Erythroblast (primary cell): ENCODE data around the gene TMEM233.
"Not testable (repeated sequence)": the region's sequence is repeated elsewhere in the genome, so short reads cannot be mapped to it uniquely, and the experiment has no call there.

Experiments used
- GATA1 ChIP-seq: IDR thresholded peaks from 2 replicates; pipeline ENCODE4 v1.6.1; 2011; ENCODE audit warnings: low read depth, mild to moderate bottlenecking, control low read depth, low read length, moderate library complexity
- POLR2A ChIP-seq: IDR thresholded peaks from 2 replicates; pipeline ENCODE4 v1.6.1; 2011; ENCODE audit warnings: mild to moderate bottlenecking, low read length

DNA sequence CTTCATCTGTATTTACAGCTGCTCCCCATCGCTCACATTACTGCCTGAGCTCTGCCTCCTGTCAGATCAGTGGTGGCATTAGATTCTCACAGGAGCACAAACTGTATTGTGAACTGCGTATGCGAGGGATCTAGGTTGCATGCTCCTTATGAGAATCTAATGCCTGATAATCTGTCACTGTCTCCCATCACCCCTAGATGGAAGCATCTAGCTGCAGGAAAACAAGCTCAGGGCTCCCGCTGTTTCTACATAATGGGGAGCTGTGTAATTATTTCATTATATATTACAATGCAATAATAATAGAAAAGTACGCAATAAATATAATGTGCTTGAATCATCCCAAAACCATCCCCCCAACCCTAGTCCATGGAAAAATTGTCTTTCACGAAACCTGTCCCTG is 64.6 kb downstream of the TMEM233 start:
- TF ChIP-seq POLR2A, GATA1: not testable (repeated sequence)
